CD4-positive, alpha-beta T cell (primary cell): ENCODE results near the gene TEDDM1. TPM values are rescaled to one million over a fixed set of nuclear protein-coding genes. Genes with fewer than 3 reads are reported as not detected.

Experiments
- ATAC-seq: fragments of 200-7000 bp; cut with Tn5 transposase; one replicate; pipeline ENCODE4 v1.10.0; 2022; ENCODE audit warnings: mild to moderate bottlenecking; ENCODE audit not compliant: poor library complexity
- CTCF ChIA-PET: fragments of 350-600 bp; sonication (Branson Sonifier 250); formaldehyde crosslinking; loops from one replicate; lab custom pipeline; 2021; ENCODE audit warnings: antibody characterized with exemption, inconsistent platforms; lab: Charles Lee
- POLR2A ChIA-PET: fragments of 350-600 bp; sonication (Branson Sonifier 250); formaldehyde crosslinking; loops from one replicate; lab custom pipeline; 2021; ENCODE audit warnings: antibody characterized with exemption, inconsistent platforms; lab: Charles Lee
- DNase-seq, 14 experiments: peaks; one replicate each; pipeline ENCODE4 v3.0.0-alpha.2; 2013 to 2020; ENCODE audit warnings: mixed read lengths in 2 of 14
- H3K27ac ChIP-seq, 2 donors: one replicate each; pipeline versions ENCODE4 v1.5.1 to v1.7.0; 2013; ENCODE audit warnings: low read length in 2 of 2, low read depth in 1 of 2, mild to moderate bottlenecking in 1 of 2
- H3K27me3 ChIP-seq, 2 experiments: 1 replicate in 1 of 2; 2 replicates in 1 of 2; pipeline versions ENCODE4 v1.6.1 to v1.7.0; 2013; ENCODE audit warnings: low read length in 2 of 2, control low read depth in 1 of 2, mild to moderate bottlenecking in 1 of 2, moderate library complexity in 1 of 2; ENCODE audit not compliant: insufficient read depth in 2 of 2, control insufficient read depth in 1 of 2
- H3K36me3 ChIP-seq: one replicate; pipeline ENCODE4 v1.6.1; 2013; ENCODE audit warnings: low read length, control low read depth; ENCODE audit not compliant: insufficient read depth
- H3K4me1 ChIP-seq: one replicate; pipeline ENCODE4 v1.6.1; 2013; ENCODE audit warnings: low read length, control low read depth; ENCODE audit not compliant: insufficient read depth
- H3K4me3 ChIP-seq: one replicate; pipeline ENCODE4 v1.5.1; 2013; ENCODE audit warnings: mild to moderate bottlenecking, low read length, moderate library complexity
- H3K9me3 ChIP-seq, 2 experiments: 1 replicate in 1 of 2; 2 replicates in 1 of 2; pipeline versions ENCODE4 v1.6.1 to v1.7.0; 2013; ENCODE audit warnings: low read length in 2 of 2, mild to moderate bottlenecking in 2 of 2, control low read depth in 1 of 2, moderate library complexity in 1 of 2; ENCODE audit not compliant: control insufficient read depth in 1 of 2, insufficient read depth in 1 of 2
- H3K27ac Mint-ChIP-seq: one replicate; pipeline ENCODE4 v1.8.0; 2020; ENCODE audit warnings: mixed read lengths
- H3K27me3 Mint-ChIP-seq: one replicate; pipeline ENCODE4 v1.8.0; 2021; ENCODE audit warnings: mixed read lengths
- H3K36me3 Mint-ChIP-seq: one replicate; pipeline ENCODE4 v1.8.0; 2021; ENCODE audit warnings: low read depth, mixed read lengths
- H3K4me1 Mint-ChIP-seq: one replicate; pipeline ENCODE4 v1.8.0; 2021; ENCODE audit warnings: low read depth, mixed read lengths
- H3K4me3 Mint-ChIP-seq: one replicate; pipeline ENCODE4 v1.8.0; 2020; ENCODE audit warnings: mild to moderate bottlenecking, mixed read lengths
- H3K9me3 Mint-ChIP-seq: one replicate; pipeline ENCODE4 v1.8.0; 2020; ENCODE audit warnings: mixed read lengths
- CTCF ChIP-seq: fragments of 200-600 bp; IDR thresholded peaks from one replicate; pipeline ENCODE4 v1.8.0; 2022; ENCODE audit warnings: antibody characterized with exemption, mild to moderate bottlenecking
- intact Hi-C, 2 experiments: fragments of 100-400 bp; cut with DNase I in 1 of 2; cut with micrococcal nuclease in 1 of 2; formaldehyde crosslinking; loops; one replicate each; pipeline versions ENCODE4 v1.15.1 to v1.9.0; 2023 to 2025; cut with DNase I, micrococcal nuclease
- total RNA-seq, 174 experiments: library from RNA in 2 of 174; stranded (reverse) in 2 of 174; gene quantifications; one replicate each; pipeline ENCODE4 v1.2.3 and lab custom pipeline; 2021 to 2026

Gene TEDDM1
- total RNA-seq, 2 experiments from 2014 or later: not detected

GRCh38 chr1:182366596-182366995, 33.9 kb downstream of the TEDDM1 start:
- Histone ChIP-seq H3K9me3 (no peaks in the 10 kb centered on the region), H3K4me3 (no peak overlapping the region), H3K36me3 (no peaks in the 10 kb centered on the region), H3K27ac (no peak overlapping the region), H3K27me3 (peaks cover 0 to 4% of the 10 kb centered on the region in 2 experiments), H3K4me1 (no peaks in the 10 kb centered on the region)
- H3K9me3 Mint-ChIP-seq: no peaks in the 10 kb centered on the region
- no peak for TF ChIP-seq CTCF
- ATAC-seq: no peak
- no peaks in the 10 kb centered on the region for H3K36me3 Mint-ChIP-seq
- ChIA-PET POLR2A (no interaction called here), CTCF (no interaction called here)
- no peak overlapping the region for H3K4me3 Mint-ChIP-seq
- intact Hi-C loops: no loop called here
- no peaks in the 10 kb centered on the region for H3K4me1 Mint-ChIP-seq
- H3K27me3 Mint-ChIP-seq: peaks cover 3% of the 10 kb centered on the region
- no peak overlapping the region for H3K27ac Mint-ChIP-seq
- no peak for DNase-seq

- CTCF ChIA-PET: no interaction called here
- no peak overlapping the region for H3K4me3 Mint-ChIP-seq
Measured at GRCh38 chr1:182359645-182360044, 40.8 kb downstream of the TEDDM1 start.

GRCh38 chr1:182357913-182358312, 42.6 kb downstream of the TEDDM1 start:
- H3K4me1 ChIP-seq: no peaks in the 10 kb centered on the region
- TF ChIP-seq CTCF: no peak
- H3K27ac ChIP-seq: no peak overlapping the region
- no peaks in the 10 kb centered on the region for H3K27me3 ChIP-seq
- DNase-seq (no peak), ATAC-seq (no peak)
- ChIA-PET CTCF (no interaction called here), POLR2A (no interaction called here)
- H3K4me3 ChIP-seq: no peak overlapping the region
- Mint-ChIP-seq H3K4me1 (no peaks in the 10 kb centered on the region), H3K27ac (no peak overlapping the region), H3K9me3 (no peaks in the 10 kb centered on the region), H3K36me3 (no peaks in the 10 kb centered on the region), H3K4me3 (no peak overlapping the region), H3K27me3 (no peaks in the 10 kb centered on the region)
- H3K9me3 ChIP-seq: no peaks in the 10 kb centered on the region
- intact Hi-C loops: no loop called here
- no peaks in the 10 kb centered on the region for H3K36me3 ChIP-seq

More at GRCh38 chr1:182359645-182360044, 40.8 kb downstream of the TEDDM1 start:
- no peak overlapping the region for H3K27ac ChIP-seq
- H3K27me3 ChIP-seq: no peaks in the 10 kb centered on the region
- H3K9me3 ChIP-seq: no peaks in the 10 kb centered on the region
- H3K4me3 ChIP-seq: no peak overlapping the region
- H3K36me3 ChIP-seq: no peaks in the 10 kb centered on the region
- POLR2A ChIA-PET: no interaction called here
- ATAC-seq (no peak), DNase-seq (no peak)
- Mint-ChIP-seq H3K27me3 (no peaks in the 10 kb centered on the region), H3K9me3 (no peaks in the 10 kb centered on the region), H3K36me3 (no peaks in the 10 kb centered on the region), H3K27ac (no peak overlapping the region), H3K4me1 (no peaks in the 10 kb centered on the region)
- intact Hi-C loops: no loop called here
- no peaks in the 10 kb centered on the region for H3K4me1 ChIP-seq
- no peak for TF ChIP-seq CTCF
